CD4-positive, alpha-beta T cell (primary cell): ENCODE measurements around the gene LANCL2. TPM values are rescaled to one million over a fixed set of nuclear protein-coding genes. Genes with fewer than 3 reads are reported as not detected.
"Not testable (repeated sequence)": the region's sequence is repeated elsewhere in the genome, so short reads cannot be mapped to it uniquely, and the experiment has no call there.

Experiments used
- ATAC-seq: fragments of 200-7000 bp; cut with Tn5 transposase; one replicate; pipeline ENCODE4 v1.10.0; 2022; ENCODE audit warnings: mild to moderate bottlenecking; ENCODE audit not compliant: poor library complexity
- CTCF ChIA-PET: fragments of 350-600 bp; sonication (Branson Sonifier 250); formaldehyde crosslinking; loops from one replicate; lab custom pipeline; 2021; ENCODE audit warnings: antibody characterized with exemption, inconsistent platforms; lab: Charles Lee
- POLR2A ChIA-PET: fragments of 350-600 bp; sonication (Branson Sonifier 250); formaldehyde crosslinking; loops from one replicate; lab custom pipeline; 2021; ENCODE audit warnings: antibody characterized with exemption, inconsistent platforms; lab: Charles Lee
- DNase-seq, 14 experiments: peaks; one replicate each; pipeline ENCODE4 v3.0.0-alpha.2; 2013 to 2020; ENCODE audit warnings: mixed read lengths in 2 of 14
- H3K27ac ChIP-seq, 2 donors: one replicate each; pipeline versions ENCODE4 v1.5.1 to v1.7.0; 2013; ENCODE audit warnings: low read length in 2 of 2, low read depth in 1 of 2, mild to moderate bottlenecking in 1 of 2
- H3K27me3 ChIP-seq, 2 experiments: 1 replicate in 1 of 2; 2 replicates in 1 of 2; pipeline versions ENCODE4 v1.6.1 to v1.7.0; 2013; ENCODE audit warnings: low read length in 2 of 2, control low read depth in 1 of 2, mild to moderate bottlenecking in 1 of 2, moderate library complexity in 1 of 2; ENCODE audit not compliant: insufficient read depth in 2 of 2, control insufficient read depth in 1 of 2
- H3K36me3 ChIP-seq: one replicate; pipeline ENCODE4 v1.6.1; 2013; ENCODE audit warnings: low read length, control low read depth; ENCODE audit not compliant: insufficient read depth
- H3K4me1 ChIP-seq: one replicate; pipeline ENCODE4 v1.6.1; 2013; ENCODE audit warnings: low read length, control low read depth; ENCODE audit not compliant: insufficient read depth
- H3K4me3 ChIP-seq: one replicate; pipeline ENCODE4 v1.5.1; 2013; ENCODE audit warnings: mild to moderate bottlenecking, low read length, moderate library complexity
- H3K9me3 ChIP-seq, 2 experiments: 1 replicate in 1 of 2; 2 replicates in 1 of 2; pipeline versions ENCODE4 v1.6.1 to v1.7.0; 2013; ENCODE audit warnings: low read length in 2 of 2, mild to moderate bottlenecking in 2 of 2, control low read depth in 1 of 2, moderate library complexity in 1 of 2; ENCODE audit not compliant: control insufficient read depth in 1 of 2, insufficient read depth in 1 of 2
- H3K27ac Mint-ChIP-seq: one replicate; pipeline ENCODE4 v1.8.0; 2020; ENCODE audit warnings: mixed read lengths
- H3K27me3 Mint-ChIP-seq: one replicate; pipeline ENCODE4 v1.8.0; 2021; ENCODE audit warnings: mixed read lengths
- H3K36me3 Mint-ChIP-seq: one replicate; pipeline ENCODE4 v1.8.0; 2021; ENCODE audit warnings: low read depth, mixed read lengths
- H3K4me1 Mint-ChIP-seq: one replicate; pipeline ENCODE4 v1.8.0; 2021; ENCODE audit warnings: low read depth, mixed read lengths
- H3K4me3 Mint-ChIP-seq: one replicate; pipeline ENCODE4 v1.8.0; 2020; ENCODE audit warnings: mild to moderate bottlenecking, mixed read lengths
- H3K9me3 Mint-ChIP-seq: one replicate; pipeline ENCODE4 v1.8.0; 2020; ENCODE audit warnings: mixed read lengths
- intact Hi-C, 2 experiments: fragments of 100-400 bp; cut with DNase I in 1 of 2; cut with micrococcal nuclease in 1 of 2; formaldehyde crosslinking; loops; one replicate each; pipeline versions ENCODE4 v1.15.1 to v1.9.0; 2023 to 2025; cut with DNase I, micrococcal nuclease
- total RNA-seq, 174 experiments: library from RNA in 2 of 174; stranded (reverse) in 2 of 174; gene quantifications; one replicate each; pipeline ENCODE4 v1.2.3 and lab custom pipeline; 2021 to 2026
- TF ChIP-seq, protein P1 (sequence below): fragments of 200-600 bp; IDR thresholded peaks from one replicate; pipeline ENCODE4 v1.8.0; 2022; ENCODE audit warnings: antibody characterized with exemption, mild to moderate bottlenecking

Gene LANCL2
- total RNA-seq, 2 experiments from 2014 or later = 7.1 to 9.0 TPM

DNA sequence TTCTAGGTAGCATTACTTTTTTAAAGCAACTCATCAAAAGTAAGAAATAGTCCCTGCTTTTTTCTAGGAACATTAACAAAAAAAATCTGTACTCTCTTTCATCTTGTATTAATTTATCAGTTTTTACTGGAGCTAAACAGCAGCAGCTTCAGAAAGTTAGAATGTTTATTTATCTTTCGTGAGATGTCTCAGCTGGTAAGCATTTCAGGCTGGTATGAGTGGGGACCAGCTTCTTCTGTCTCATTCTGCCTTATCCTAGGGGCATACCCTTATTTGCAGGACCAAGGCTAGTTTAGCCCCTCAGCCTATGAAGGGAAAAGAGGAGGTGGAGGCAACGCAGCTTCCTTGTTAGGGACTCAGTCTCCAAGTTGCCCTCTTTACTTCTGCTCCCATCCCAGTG is 35.1 kb downstream of the LANCL2 start:
- no peaks in the 10 kb centered on the region for H3K9me3 Mint-ChIP-seq
- TF ChIP-seq, protein P1, sequence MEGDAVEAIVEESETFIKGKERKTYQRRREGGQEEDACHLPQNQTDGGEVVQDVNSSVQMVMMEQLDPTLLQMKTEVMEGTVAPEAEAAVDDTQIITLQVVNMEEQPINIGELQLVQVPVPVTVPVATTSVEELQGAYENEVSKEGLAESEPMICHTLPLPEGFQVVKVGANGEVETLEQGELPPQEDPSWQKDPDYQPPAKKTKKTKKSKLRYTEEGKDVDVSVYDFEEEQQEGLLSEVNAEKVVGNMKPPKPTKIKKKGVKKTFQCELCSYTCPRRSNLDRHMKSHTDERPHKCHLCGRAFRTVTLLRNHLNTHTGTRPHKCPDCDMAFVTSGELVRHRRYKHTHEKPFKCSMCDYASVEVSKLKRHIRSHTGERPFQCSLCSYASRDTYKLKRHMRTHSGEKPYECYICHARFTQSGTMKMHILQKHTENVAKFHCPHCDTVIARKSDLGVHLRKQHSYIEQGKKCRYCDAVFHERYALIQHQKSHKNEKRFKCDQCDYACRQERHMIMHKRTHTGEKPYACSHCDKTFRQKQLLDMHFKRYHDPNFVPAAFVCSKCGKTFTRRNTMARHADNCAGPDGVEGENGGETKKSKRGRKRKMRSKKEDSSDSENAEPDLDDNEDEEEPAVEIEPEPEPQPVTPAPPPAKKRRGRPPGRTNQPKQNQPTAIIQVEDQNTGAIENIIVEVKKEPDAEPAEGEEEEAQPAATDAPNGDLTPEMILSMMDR = no peak
- peaks cover 26% of the 10 kb centered on the region for H3K36me3 Mint-ChIP-seq
- DNase-seq (no peak), ATAC-seq (no peak)
- peaks cover 4% of the 10 kb centered on the region for H3K36me3 ChIP-seq
- CTCF ChIA-PET = interaction anchor here (0.9 kb wide), 1 partner anchor 15 kb away, joined by 3 read pairs; no protein-coding TSS in a partner anchor
- POLR2A ChIA-PET = no interaction called here
- H3K4me1 Mint-ChIP-seq = no peaks in the 10 kb centered on the region
- no peaks in the 10 kb centered on the region for H3K4me1 ChIP-seq
- no peak overlapping the region for H3K27ac Mint-ChIP-seq
- no peak overlapping the region for H3K4me3 Mint-ChIP-seq
- no peaks in the 10 kb centered on the region for H3K9me3 ChIP-seq
- H3K27me3 Mint-ChIP-seq = no peaks in the 10 kb centered on the region
- no peaks in the 10 kb centered on the region for H3K27me3 ChIP-seq
- intact Hi-C loops = no loop called here
- H3K4me3 ChIP-seq = no peak overlapping the region
- H3K27ac ChIP-seq = no peak overlapping the region

DNA sequence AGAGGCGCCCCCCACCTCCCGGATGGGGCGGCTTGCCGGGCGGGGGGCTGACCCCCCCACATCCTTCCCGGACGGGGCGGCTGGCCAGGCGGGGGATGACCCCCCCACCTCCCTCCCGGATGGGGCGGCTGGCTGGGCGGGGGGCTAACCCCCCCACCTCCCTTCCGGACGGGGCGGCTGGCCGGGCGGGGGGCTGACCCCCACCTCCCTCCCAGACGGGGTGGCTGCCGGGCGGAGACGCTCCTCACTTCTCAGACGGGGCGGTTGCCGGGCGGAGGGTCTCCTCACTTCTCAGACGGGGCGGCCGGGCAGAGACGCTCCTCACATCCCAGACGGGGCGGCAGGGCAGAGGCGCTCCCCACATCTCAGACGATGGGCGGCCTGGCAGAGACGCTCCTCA is 37.4 kb downstream of the LANCL2 start:
- H3K27me3 ChIP-seq, ATAC-seq, H3K4me3 Mint-ChIP-seq, H3K4me1 ChIP-seq, H3K4me1 Mint-ChIP-seq, POLR2A ChIA-PET, CTCF ChIA-PET, H3K27ac ChIP-seq, H3K4me3 ChIP-seq, intact Hi-C loops, H3K27ac Mint-ChIP-seq, H3K9me3 Mint-ChIP-seq, DNase-seq, H3K9me3 ChIP-seq, H3K27me3 Mint-ChIP-seq: not testable (repeated sequence)
- peaks cover 42% of the 10 kb centered on the region for H3K36me3 Mint-ChIP-seq
- H3K36me3 ChIP-seq = peaks cover 14% of the 10 kb centered on the region

DNA sequence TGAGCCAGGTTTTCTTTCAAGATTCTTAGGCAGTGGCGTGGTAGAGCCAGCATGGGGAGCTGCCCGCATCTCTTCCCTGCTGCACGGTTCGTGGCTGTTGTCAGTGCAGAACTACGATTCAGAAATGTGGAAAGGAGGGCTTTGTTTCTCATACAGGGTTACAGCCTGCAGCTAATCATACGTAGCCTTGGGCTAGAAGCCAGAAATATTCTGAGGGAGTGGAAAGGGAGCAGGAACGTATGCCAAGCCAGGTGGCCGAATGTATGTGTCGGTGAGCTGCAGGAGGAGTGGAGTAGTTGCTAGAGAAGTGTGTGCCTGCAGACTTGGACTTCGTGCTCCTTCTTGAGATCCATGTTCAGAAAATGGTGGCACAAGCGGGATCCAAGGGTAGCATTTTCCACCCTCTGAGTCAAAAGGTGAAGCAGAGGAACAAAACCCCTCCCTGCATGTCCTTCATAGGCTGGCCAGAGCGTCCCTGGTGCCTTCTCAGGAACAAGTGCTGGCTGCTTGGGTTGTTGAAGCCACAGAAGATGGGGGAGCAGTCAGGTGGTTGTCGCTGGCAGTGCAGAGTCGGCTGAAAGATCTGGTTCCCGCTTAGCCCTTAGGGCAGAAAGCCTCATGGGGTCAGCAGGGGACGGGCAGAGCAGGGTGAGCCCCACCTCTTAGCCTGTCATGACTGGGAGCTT is 40.9 kb downstream of the LANCL2 start:
- no peak for ATAC-seq
- H3K4me3 Mint-ChIP-seq = no peak overlapping the region
- Histone ChIP-seq H3K4me1 (no peaks in the 10 kb centered on the region), H3K27me3 (no peaks in the 10 kb centered on the region), H3K27ac (no peak overlapping the region), H3K4me3 (no peak overlapping the region), H3K36me3 (peaks cover 14% of the 10 kb centered on the region), H3K9me3 (no peaks in the 10 kb centered on the region)
- H3K27me3 Mint-ChIP-seq = no peaks in the 10 kb centered on the region
- no peaks in the 10 kb centered on the region for H3K4me1 Mint-ChIP-seq
- ChIA-PET POLR2A (no interaction called here), CTCF (no interaction called here)
- DNase-seq = no peak
- no peaks in the 10 kb centered on the region for H3K9me3 Mint-ChIP-seq
- H3K36me3 Mint-ChIP-seq = peaks cover 36% of the 10 kb centered on the region
- H3K27ac Mint-ChIP-seq = no peak overlapping the region
- intact Hi-C loops = no loop called here
- TF ChIP-seq, protein P1 = no peak
